Panc1 (cell line): ENCODE data around the gene PEX10.

Source experiments
- POLR2AphosphoS5 ChIP-seq: IDR thresholded peaks from 2 replicates; pipeline ENCODE4 v1.6.1; 2012; ENCODE audit warnings: mild to moderate bottlenecking, low read depth, low read length, moderate library complexity
- REST ChIP-seq, 2 experiments: IDR thresholded peaks; 2 replicates each; pipeline ENCODE4 v1.6.1; 2011 to 2012; ENCODE audit warnings: low read depth in 2 of 2, control low read depth in 1 of 2, low read length in 1 of 2, mild to moderate bottlenecking in 1 of 2, moderate library complexity in 1 of 2; ENCODE audit not compliant: insufficient read depth in 1 of 2
- TF ChIP-seq, protein P1 (sequence below): fragments of 450-650 bp; IDR thresholded peaks from 2 replicates; pipeline ENCODE4 v1.5.1; 2017; ENCODE audit warnings: mild to moderate bottlenecking

GRCh38 chr1:2448098-2448445 lies 35.7 kb upstream of the PEX10 start:
- TF ChIP-seq, protein P1, sequence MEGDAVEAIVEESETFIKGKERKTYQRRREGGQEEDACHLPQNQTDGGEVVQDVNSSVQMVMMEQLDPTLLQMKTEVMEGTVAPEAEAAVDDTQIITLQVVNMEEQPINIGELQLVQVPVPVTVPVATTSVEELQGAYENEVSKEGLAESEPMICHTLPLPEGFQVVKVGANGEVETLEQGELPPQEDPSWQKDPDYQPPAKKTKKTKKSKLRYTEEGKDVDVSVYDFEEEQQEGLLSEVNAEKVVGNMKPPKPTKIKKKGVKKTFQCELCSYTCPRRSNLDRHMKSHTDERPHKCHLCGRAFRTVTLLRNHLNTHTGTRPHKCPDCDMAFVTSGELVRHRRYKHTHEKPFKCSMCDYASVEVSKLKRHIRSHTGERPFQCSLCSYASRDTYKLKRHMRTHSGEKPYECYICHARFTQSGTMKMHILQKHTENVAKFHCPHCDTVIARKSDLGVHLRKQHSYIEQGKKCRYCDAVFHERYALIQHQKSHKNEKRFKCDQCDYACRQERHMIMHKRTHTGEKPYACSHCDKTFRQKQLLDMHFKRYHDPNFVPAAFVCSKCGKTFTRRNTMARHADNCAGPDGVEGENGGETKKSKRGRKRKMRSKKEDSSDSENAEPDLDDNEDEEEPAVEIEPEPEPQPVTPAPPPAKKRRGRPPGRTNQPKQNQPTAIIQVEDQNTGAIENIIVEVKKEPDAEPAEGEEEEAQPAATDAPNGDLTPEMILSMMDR = no peak
- TF ChIP-seq REST (IDR thresholded peaks at IDR 0.05; ENCODE audit: insufficient read depth in 1 of 2, low read depth in 2 of 2, low read length in 1 of 2) (no peak), POLR2AphosphoS5 (no peak; the same call in 1 of the 2 replicates)
